IMR-90 (cell line): Measurements from ENCODE around the gene SETD2. TPM values are rescaled to one million over a fixed set of nuclear protein-coding genes. Genes with fewer than 3 reads are reported as not detected.

Source experiments
- ATAC-seq: fragments of 200-7000 bp; cut with Tn5 transposase; 2 replicates; pipeline ENCODE4 v1.9.1; 2020; ENCODE audit warnings: low read depth, mild to moderate bottlenecking, moderate library complexity
- BruUV-seq: library from RNA; stranded (reverse); fragments of 400-500 nt; replicated peaks from 2 replicates; lab custom pipeline; 2021; lab: Mats Ljungman, UMichigan
- CTCF ChIA-PET: fragments of 300-600 bp; formaldehyde crosslinking; extraction: SDS; loops from one replicate; lab custom pipeline; 2021; ENCODE audit warnings: antibody characterized with exemption; lab: Yijun Ruan, JAX
- POLR2A ChIA-PET: fragments of 300-600 bp; sonication (Branson Sonifier 250); formaldehyde crosslinking; loops from one replicate; lab custom pipeline; 2022; ENCODE audit warnings: antibody characterized with exemption; ENCODE audit not compliant: unreplicated experiment; lab: Charles Lee
- DNase-seq: peaks from one replicate; pipeline ENCODE4 v3.0.0; 2013
- H2AFZ ChIP-seq: replicated peaks from 2 replicates; pipeline ENCODE3; 2013; ENCODE audit warnings: low read length, mild to moderate bottlenecking; ENCODE audit not compliant: poor library complexity
- H2AK5ac ChIP-seq: 2 replicates; pipeline ENCODE4 v1.6.1; 2013; ENCODE audit warnings: low read depth, low read length, inconsistent platforms
- H2AK9ac ChIP-seq: replicated peaks from 2 replicates; pipeline ENCODE3; 2013; ENCODE audit warnings: mild to moderate bottlenecking, low read depth, low read length, moderate library complexity; ENCODE audit not compliant: poor library complexity
- H2BK120ac ChIP-seq: 2 replicates; pipeline ENCODE4 v1.6.1; 2013; ENCODE audit warnings: low read depth, low read length, inconsistent platforms
- H2BK15ac ChIP-seq: 3 replicates; pipeline ENCODE4 v1.6.1; 2013; ENCODE audit warnings: low read depth, low read length, inconsistent platforms
- H2BK20ac ChIP-seq: 2 replicates; pipeline ENCODE4 v1.6.1; 2013; ENCODE audit warnings: low read depth, mild to moderate bottlenecking, inconsistent platforms, low read length, moderate library complexity
- H2BK5ac ChIP-seq: 2 replicates; pipeline ENCODE4 v1.6.1; 2013; ENCODE audit warnings: mild to moderate bottlenecking, low read depth, low read length, inconsistent platforms; ENCODE audit not compliant: poor library complexity, severe bottlenecking
- H3K14ac ChIP-seq: replicated peaks from 2 replicates; pipeline ENCODE4 v1.6.1; 2013; ENCODE audit warnings: low read depth, low read length, inconsistent platforms
- H3K18ac ChIP-seq: 2 replicates; pipeline ENCODE4 v1.6.1; 2013; ENCODE audit warnings: low read depth, low read length, control low read depth
- H3K23ac ChIP-seq: 2 replicates; pipeline ENCODE4 v1.6.1; 2013; ENCODE audit warnings: low read depth, low read length, inconsistent platforms
- H3K27ac ChIP-seq: 2 replicates; pipeline ENCODE4 v1.5.1; 2013; ENCODE audit warnings: mild to moderate bottlenecking, control low read depth, low read length; ENCODE audit not compliant: insufficient read depth
- H3K27me3 ChIP-seq: 2 replicates; pipeline ENCODE4 v1.6.1; 2013; ENCODE audit warnings: low read length; ENCODE audit not compliant: control insufficient read depth, insufficient read depth
- H3K36me3 ChIP-seq: 2 replicates; pipeline ENCODE4 v1.6.1; 2013; ENCODE audit warnings: low read length, mixed read lengths; ENCODE audit not compliant: control insufficient read depth, insufficient read depth
- H3K4ac ChIP-seq: 2 replicates; pipeline ENCODE4 v1.6.1; 2013; ENCODE audit warnings: low read depth, low read length, inconsistent platforms
- H3K4me1 ChIP-seq: 2 replicates; pipeline ENCODE4 v1.6.1; 2013; ENCODE audit warnings: low read length, mixed read lengths; ENCODE audit not compliant: control insufficient read depth, insufficient read depth
- H3K4me2 ChIP-seq: 2 replicates; pipeline ENCODE4 v1.6.1; 2013; ENCODE audit warnings: low read depth, mild to moderate bottlenecking, control low read depth, low read length, moderate library complexity
- H3K4me3 ChIP-seq: 2 replicates; pipeline ENCODE4 v1.5.1; 2013; ENCODE audit warnings: low read depth, mild to moderate bottlenecking, control low read depth, low read length, moderate library complexity; ENCODE audit not compliant: insufficient read depth
- H3K56ac ChIP-seq: 2 replicates; pipeline ENCODE4 v1.6.1; 2013; ENCODE audit warnings: low read length, inconsistent platforms; ENCODE audit not compliant: insufficient read depth; ENCODE audit errors: extremely low read depth
- H3K79me1 ChIP-seq, 2 experiments: 2 replicates each; pipeline ENCODE4 v1.6.1; 2013; ENCODE audit warnings: low read length in 2 of 2, inconsistent platforms in 1 of 2, low read depth in 1 of 2
- H3K9ac ChIP-seq: 2 replicates; pipeline ENCODE4 v1.6.1; 2013; ENCODE audit warnings: low read depth, low read length, control low read depth
- H3K9me1 ChIP-seq: 2 replicates; pipeline ENCODE4 v1.6.1; 2013; ENCODE audit warnings: low read length, inconsistent platforms; ENCODE audit not compliant: insufficient read depth
- H3K9me3 ChIP-seq: 2 replicates; pipeline ENCODE4 v1.6.1; 2013; ENCODE audit warnings: low read length; ENCODE audit not compliant: control insufficient read depth, insufficient read depth
- H4K20me1 ChIP-seq: 2 replicates; pipeline ENCODE4 v1.6.1; 2013; ENCODE audit warnings: low read length, inconsistent platforms; ENCODE audit not compliant: insufficient read depth
- H4K5ac ChIP-seq: 2 replicates; pipeline ENCODE4 v1.6.1; 2013; ENCODE audit warnings: mild to moderate bottlenecking, low read depth, low read length, control low read depth
- H4K8ac ChIP-seq, 2 experiments: 2 replicates each; pipeline ENCODE4 v1.6.1; 2013; ENCODE audit warnings: low read depth in 2 of 2, low read length in 2 of 2, control low read depth in 1 of 2, inconsistent platforms in 1 of 2
- H4K91ac ChIP-seq: 2 replicates; pipeline ENCODE4 v1.6.1; 2013; ENCODE audit warnings: low read depth, low read length, inconsistent platforms; ENCODE audit not compliant: insufficient read depth
- BHLHE40 ChIP-seq: fragments of 150-350 bp; IDR thresholded peaks from 2 replicates; pipeline ENCODE4 v1.6.1; 2016; ENCODE audit warnings: mild to moderate bottlenecking, low read depth, low read length
- CEBPB ChIP-seq: IDR thresholded peaks from 2 replicates; pipeline ENCODE4 v1.6.1; 2012; ENCODE audit warnings: low read depth, low read length, improper control_type of control experiment
- CHD1 ChIP-seq: IDR thresholded peaks from 2 replicates; pipeline ENCODE4 v1.6.1; 2012; ENCODE audit warnings: low read depth, low read length, improper control_type of control experiment
- FOS ChIP-seq: fragments of 150-350 bp; IDR thresholded peaks from 2 replicates; pipeline ENCODE4 v1.6.1; 2016; ENCODE audit warnings: low read depth, low read length
- MAFK ChIP-seq: IDR thresholded peaks from 2 replicates; pipeline ENCODE4 v1.6.1; 2012; ENCODE audit warnings: low read depth, low read length, improper control_type of control experiment
- MAZ ChIP-seq: IDR thresholded peaks from 2 replicates; pipeline ENCODE4 v1.6.1; 2012; ENCODE audit warnings: low read depth, mild to moderate bottlenecking, low read length, improper control_type of control experiment, moderate library complexity, borderline replicate concordance
- MXI1 ChIP-seq: IDR thresholded peaks from 2 replicates; pipeline ENCODE4 v1.6.1; 2012; ENCODE audit warnings: low read depth, mild to moderate bottlenecking, low read length, moderate library complexity, borderline replicate concordance
- NFE2L2 ChIP-seq: fragments of 150-350 bp; IDR thresholded peaks from 2 replicates; pipeline ENCODE4 v1.6.1; 2016; ENCODE audit warnings: low read depth, mild to moderate bottlenecking, low read length
- POLR2A ChIP-seq: IDR thresholded peaks from 2 replicates; pipeline ENCODE4 v1.6.1; 2012; ENCODE audit warnings: mild to moderate bottlenecking, low read depth, low read length
- RAD21 ChIP-seq: IDR thresholded peaks from 2 replicates; pipeline ENCODE4 v1.6.1; 2012; ENCODE audit warnings: low read length, improper control_type of control experiment
- RCOR1 ChIP-seq: IDR thresholded peaks from 2 replicates; pipeline ENCODE4 v1.6.1; 2012; ENCODE audit warnings: mild to moderate bottlenecking, low read length, improper control_type of control experiment; ENCODE audit not compliant: insufficient replicate concordance
- RFX5 ChIP-seq: IDR thresholded peaks from 2 replicates; pipeline ENCODE4 v1.8.0; 2012; ENCODE audit warnings: low read depth, mild to moderate bottlenecking, low read length, moderate library complexity
- SMC3 ChIP-seq: fragments of 150-350 bp; IDR thresholded peaks from 2 replicates; pipeline ENCODE4 v1.6.1; 2016; ENCODE audit warnings: low read depth, mild to moderate bottlenecking, antibody characterized with exemption, low read length, moderate library complexity
- WGBS, 2 experiments: methylation state at CpG; one replicate each; pipeline versions ENCODE4 v1.1.5 to v1.1.7; 2013; ENCODE audit warnings: missing lambda C conversion rate in 2 of 2; ENCODE audit not compliant: insufficient read length in 1 of 2; ENCODE audit errors: extremely low coverage in 2 of 2; 5-methylcytosine and 5-hydroxymethylcytosine counted together
- dilution Hi-C: fragments of 300-500 bp; cut with HindIII; formaldehyde crosslinking; loops from one replicate; pipeline ENCODE4 v1.14.3; 2018; ENCODE audit warnings: low sequenced_read_pairs; ENCODE audit not compliant: unreplicated experiment
- in situ Hi-C: fragments of 300-500 bp; cut with MboI; formaldehyde crosslinking; loops from 3 replicates; pipeline ENCODE4 v1.14.3; 2019; ENCODE audit warnings: low sequenced_read_pairs, inconsistent platforms, mixed read lengths
- intact Hi-C: fragments of 100-400 bp; cut with micrococcal nuclease; formaldehyde crosslinking; loops from 2 replicates; pipeline ENCODE4 v1.10.0; 2022
- polyA plus RNA-seq, 3 experiments: library from polyadenylated mRNA; depleted of rRNA; stranded (reverse); fragments of >200 nt; gene quantifications; 2 replicates each; pipeline ENCODE4 v1.2.3, GENCODE V29; 2012; ENCODE audit warnings: low replicate concordance in 1 of 3
- total RNA-seq: library from RNA; depleted of rRNA; stranded (reverse); fragments of >200 nt; gene quantifications from 2 replicates; pipeline ENCODE4 v1.2.3, GENCODE V29; 2012
- TF ChIP-seq, protein P1 (sequence below): fragments of 150-350 bp; IDR thresholded peaks from 2 replicates; pipeline ENCODE4 v1.6.1; 2017; ENCODE audit warnings: mild to moderate bottlenecking, antibody characterized with exemption, low read length, low read depth
- TF ChIP-seq, protein P2 (sequence below): conservative IDR thresholded peaks from 2 replicates; pipeline ENCODE4 v1.5.1; 2012; ENCODE audit warnings: mild to moderate bottlenecking, low read depth, low read length, improper control_type of control experiment
- TF ChIP-seq, protein P3 (sequence below): fragments of 150-350 bp; IDR thresholded peaks from 2 replicates; pipeline ENCODE4 v1.6.1; 2016; ENCODE audit warnings: low read depth, mild to moderate bottlenecking, low read length, moderate library complexity, borderline replicate concordance

Gene SETD2
- total and polyA plus RNA-seq, 2 of the 4 experiments (the other 2 are of a cell fraction) = 18.3 to 20.1 TPM

DNA sequence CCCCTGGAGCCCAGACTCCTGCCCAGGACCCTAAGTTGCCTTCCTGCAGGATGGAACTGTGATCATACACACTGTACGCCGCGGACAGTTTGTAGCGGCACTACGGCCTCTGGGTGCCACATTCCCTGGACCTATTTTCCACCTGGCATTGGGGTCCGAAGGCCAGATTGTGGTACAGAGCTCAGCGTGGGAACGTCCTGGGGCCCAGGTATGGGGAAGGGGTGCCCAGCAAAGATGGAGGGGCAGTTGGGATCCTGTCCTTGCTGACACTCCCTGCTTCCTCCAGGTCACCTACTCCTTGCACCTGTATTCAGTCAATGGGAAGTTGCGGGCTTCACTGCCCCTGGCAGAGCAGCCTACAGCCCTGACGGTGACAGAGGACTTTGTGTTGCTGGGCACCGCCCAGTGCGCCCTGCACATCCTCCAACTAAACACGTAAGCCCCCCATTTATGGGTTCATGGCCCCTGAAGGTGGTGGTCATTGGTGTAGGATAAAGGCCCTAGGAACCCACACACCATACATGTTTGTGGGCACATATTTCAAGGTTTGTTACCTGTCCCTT is 155.6 kb downstream of the SETD2 start:
- dilution Hi-C loops = no loop called here

More for the DNA sequence above, 155.6 kb downstream of the SETD2 start:
- Histone ChIP-seq H3K23ac (no peak overlapping the region), H2AFZ (peak overlapping the region; percentile 98), H2BK5ac (no peak overlapping the region), H3K9me1 (peaks cover 18% of the 10 kb centered on the region), H2BK120ac (no peak overlapping the region), H3K4me2 (no peak overlapping the region), H3K9me3 (no peaks in the 10 kb centered on the region), H2AK5ac (peak overlapping the region; percentile 82; the same call in 1 of the 2 replicates), H2AK9ac (peak overlapping the region; percentile 74), H2BK20ac (no peak overlapping the region), H3K56ac (no peak overlapping the region), H3K9ac (no peak overlapping the region), H3K27me3 (no peaks in the 10 kb centered on the region), H4K8ac (peak overlapping the region; percentile 85 to 93; a peak in 3 of 4 replicates), H3K79me1 (peaks cover 0 to 8% of the 10 kb centered on the region in 2 experiments; a peak in 1 of 4 replicates), H3K36me3 (peaks cover 8% of the 10 kb centered on the region; the same call in 1 of the 2 replicates), H3K4ac (no peak overlapping the region), H3K4me1 (peaks cover 8% of the 10 kb centered on the region), H4K91ac (no peak overlapping the region), H3K14ac (no peak overlapping the region), H4K5ac (no peak overlapping the region), H2BK15ac (no peak overlapping the region), H3K18ac (no peak overlapping the region), H3K4me3 (no peak overlapping the region), H3K27ac (no peak overlapping the region), H4K20me1 (no peaks in the 10 kb centered on the region; the same call in 1 of the 2 replicates)
- TF ChIP-seq, protein P1, sequence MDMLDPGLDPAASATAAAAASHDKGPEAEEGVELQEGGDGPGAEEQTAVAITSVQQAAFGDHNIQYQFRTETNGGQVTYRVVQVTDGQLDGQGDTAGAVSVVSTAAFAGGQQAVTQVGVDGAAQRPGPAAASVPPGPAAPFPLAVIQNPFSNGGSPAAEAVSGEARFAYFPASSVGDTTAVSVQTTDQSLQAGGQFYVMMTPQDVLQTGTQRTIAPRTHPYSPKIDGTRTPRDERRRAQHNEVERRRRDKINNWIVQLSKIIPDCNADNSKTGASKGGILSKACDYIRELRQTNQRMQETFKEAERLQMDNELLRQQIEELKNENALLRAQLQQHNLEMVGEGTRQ = no peak
- no peak for TF ChIP-seq SMC3
- TF ChIP-seq, protein P2, sequence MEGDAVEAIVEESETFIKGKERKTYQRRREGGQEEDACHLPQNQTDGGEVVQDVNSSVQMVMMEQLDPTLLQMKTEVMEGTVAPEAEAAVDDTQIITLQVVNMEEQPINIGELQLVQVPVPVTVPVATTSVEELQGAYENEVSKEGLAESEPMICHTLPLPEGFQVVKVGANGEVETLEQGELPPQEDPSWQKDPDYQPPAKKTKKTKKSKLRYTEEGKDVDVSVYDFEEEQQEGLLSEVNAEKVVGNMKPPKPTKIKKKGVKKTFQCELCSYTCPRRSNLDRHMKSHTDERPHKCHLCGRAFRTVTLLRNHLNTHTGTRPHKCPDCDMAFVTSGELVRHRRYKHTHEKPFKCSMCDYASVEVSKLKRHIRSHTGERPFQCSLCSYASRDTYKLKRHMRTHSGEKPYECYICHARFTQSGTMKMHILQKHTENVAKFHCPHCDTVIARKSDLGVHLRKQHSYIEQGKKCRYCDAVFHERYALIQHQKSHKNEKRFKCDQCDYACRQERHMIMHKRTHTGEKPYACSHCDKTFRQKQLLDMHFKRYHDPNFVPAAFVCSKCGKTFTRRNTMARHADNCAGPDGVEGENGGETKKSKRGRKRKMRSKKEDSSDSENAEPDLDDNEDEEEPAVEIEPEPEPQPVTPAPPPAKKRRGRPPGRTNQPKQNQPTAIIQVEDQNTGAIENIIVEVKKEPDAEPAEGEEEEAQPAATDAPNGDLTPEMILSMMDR = no peak
- no peak for TF ChIP-seq MXI1
- no peak for TF ChIP-seq FOS
- no peak for TF ChIP-seq RCOR1
- no peak for TF ChIP-seq MAZ
- no peak for TF ChIP-seq MAFK
- no peak for TF ChIP-seq CHD1
- TF ChIP-seq, protein P3, sequence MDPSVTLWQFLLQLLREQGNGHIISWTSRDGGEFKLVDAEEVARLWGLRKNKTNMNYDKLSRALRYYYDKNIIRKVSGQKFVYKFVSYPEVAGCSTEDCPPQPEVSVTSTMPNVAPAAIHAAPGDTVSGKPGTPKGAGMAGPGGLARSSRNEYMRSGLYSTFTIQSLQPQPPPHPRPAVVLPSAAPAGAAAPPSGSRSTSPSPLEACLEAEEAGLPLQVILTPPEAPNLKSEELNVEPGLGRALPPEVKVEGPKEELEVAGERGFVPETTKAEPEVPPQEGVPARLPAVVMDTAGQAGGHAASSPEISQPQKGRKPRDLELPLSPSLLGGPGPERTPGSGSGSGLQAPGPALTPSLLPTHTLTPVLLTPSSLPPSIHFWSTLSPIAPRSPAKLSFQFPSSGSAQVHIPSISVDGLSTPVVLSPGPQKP = no peak
- no peak for TF ChIP-seq RAD21
- no peak for TF ChIP-seq CEBPB
- TF ChIP-seq BHLHE40 = no peak
- TF ChIP-seq POLR2A = no peak
- TF ChIP-seq NFE2L2 = no peak
- no peak for TF ChIP-seq RFX5
- intact Hi-C loops (no loop called here), in situ Hi-C loops (no loop called here)
- BruUV-seq = no TSS peak
- ChIA-PET POLR2A (interaction anchor here (0.6 kb wide), 1 partner anchor 525 kb away, joined by 4 read pairs; no protein-coding TSS in a partner anchor), CTCF (no interaction called here)
- DNase-seq (no peak), ATAC-seq (no peak)
- no CpG with 5 or more reads among the region's 13 CpGs for WGBS, 2 experiments
